AG04450 (cell line): ENCODE measurements around the gene TIAM1. TPM values are rescaled to one million over a fixed set of nuclear protein-coding genes. Genes with fewer than 3 reads are reported as not detected.

ENCODE experiments used
- CTCF ChIA-PET: fragments of 300-600, 350-600 bp; formaldehyde crosslinking; extraction: SDS; loops from one replicate; lab custom pipeline; 2022; ENCODE audit warnings: antibody characterized with exemption, inconsistent platforms; lab: Charles Lee
- POLR2A ChIA-PET: fragments of 350-600 bp; formaldehyde crosslinking; extraction: SDS; loops from one replicate; lab custom pipeline; 2021; ENCODE audit warnings: antibody characterized with exemption, inconsistent platforms; lab: Yijun Ruan, JAX
- DNase-seq: peaks from one replicate; pipeline ENCODE4 v3.0.0-alpha.2; 2011; ENCODE audit warnings: low read depth, low spot score
- H3K27ac ChIP-seq: one replicate; pipeline ENCODE4 v1.5.1; 2012; ENCODE audit warnings: low read depth, low read length, control low read depth
- H3K27me3 ChIP-seq: one replicate; pipeline ENCODE4 v1.6.0; 2012; ENCODE audit warnings: low read length; ENCODE audit not compliant: control insufficient read depth, insufficient read depth
- H3K4me3 ChIP-seq: 2 replicates; pipeline ENCODE4 v1.5.1; 2011; ENCODE audit warnings: mild to moderate bottlenecking, low read depth, low read length, control low read depth
- H3K9me3 ChIP-seq: 2 replicates; pipeline ENCODE4 v1.5.1; 2012; ENCODE audit warnings: low read length; ENCODE audit not compliant: control insufficient read depth, insufficient read depth
- CTCF ChIP-seq: IDR thresholded peaks from 2 replicates; pipeline ENCODE4 v1.5.1; 2011; ENCODE audit warnings: low read depth, low read length, control low read depth, inconsistent platforms
- polyA plus RNA-seq: library from polyadenylated mRNA; depleted of rRNA; stranded (reverse); fragments of >200 nt; gene quantifications from 2 replicates; pipeline ENCODE4 v1.2.3, GENCODE V29; 2011

TIAM1 gene
- polyA plus RNA-seq, 1 experiment: 2.1 TPM

GRCh38 chr21:31255036-31255435, 89.0 kb downstream of the TIAM1 start:
- Histone ChIP-seq H3K4me3 (no peak overlapping the region), H3K9me3 (peaks cover 7% of the 10 kb centered on the region; the same call in 1 of the 2 replicates), H3K27me3 (no peaks in the 10 kb centered on the region), H3K27ac (no peak overlapping the region)
- no peak for TF ChIP-seq CTCF
- no peak for DNase-seq
- ChIA-PET CTCF (interaction anchor here (1.3 kb wide), 1 partner anchor 326 kb away, joined by 4 read pairs; no protein-coding TSS in a partner anchor), POLR2A (no interaction called here)

DNA sequence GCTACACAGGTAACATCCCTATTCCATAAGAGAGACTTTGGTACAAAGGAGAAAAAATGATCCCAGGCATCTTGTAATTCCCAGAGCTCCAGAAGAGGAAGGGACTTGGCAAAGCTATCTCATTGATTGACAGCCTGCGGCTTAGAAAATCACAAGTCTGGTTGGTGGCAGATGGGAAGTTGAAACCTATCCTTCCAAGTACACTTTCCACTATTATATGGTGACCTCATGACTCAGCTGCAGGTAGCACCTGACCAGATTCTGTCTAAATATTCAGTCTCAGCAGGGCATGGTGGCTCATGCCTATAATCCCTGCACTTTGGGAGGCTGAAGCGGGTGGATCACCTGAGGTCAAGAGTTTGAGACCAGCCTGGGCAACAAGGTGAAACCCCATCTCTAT, 89.9 kb downstream of the TIAM1 start:
- POLR2A ChIA-PET: no interaction called here
- no peak for DNase-seq
- no peaks in the 10 kb centered on the region for H3K27me3 ChIP-seq
- H3K9me3 ChIP-seq: peaks cover 7% of the 10 kb centered on the region; the same call in 1 of the 2 replicates
- CTCF ChIA-PET: no interaction called here
- no peak overlapping the region for H3K27ac ChIP-seq
- H3K4me3 ChIP-seq: no peak overlapping the region
- TF ChIP-seq CTCF: no peak

GRCh38 chr21:31253684-31254083, 90.4 kb downstream of the TIAM1 start:
- CTCF ChIA-PET: no interaction called here
- DNase-seq: no peak

GRCh38 chr21:31252611-31253010, 91.5 kb downstream of the TIAM1 start:
- POLR2A ChIA-PET: no interaction called here
- no peak for TF ChIP-seq CTCF

More at GRCh38 chr21:31253684-31254083, 90.4 kb downstream of the TIAM1 start:
- no peak for TF ChIP-seq CTCF
- Histone ChIP-seq H3K27me3 (no peaks in the 10 kb centered on the region), H3K9me3 (peaks cover 7% of the 10 kb centered on the region; the same call in 1 of the 2 replicates), H3K4me3 (no peak overlapping the region), H3K27ac (no peak overlapping the region)
- POLR2A ChIA-PET: no interaction called here

GRCh38 chr21:31252091-31252490, 92.0 kb downstream of the TIAM1 start:
- Histone ChIP-seq H3K27me3 (no peaks in the 10 kb centered on the region), H3K9me3 (peaks cover 7% of the 10 kb centered on the region; the same call in 1 of the 2 replicates), H3K27ac (no peak overlapping the region), H3K4me3 (no peak overlapping the region)
- POLR2A ChIA-PET: no interaction called here
- CTCF ChIA-PET: no interaction called here
- DNase-seq: no peak
- no peak for TF ChIP-seq CTCF

More at GRCh38 chr21:31252611-31253010, 91.5 kb downstream of the TIAM1 start:
- Histone ChIP-seq H3K4me3 (no peak overlapping the region), H3K9me3 (peaks cover 7% of the 10 kb centered on the region; the same call in 1 of the 2 replicates), H3K27me3 (no peaks in the 10 kb centered on the region), H3K27ac (no peak overlapping the region)
- no peak for DNase-seq
- CTCF ChIA-PET: no interaction called here
